Ovary (tissue), 3 donors: Measurements from ENCODE around the gene GGT6.
"Not testable (repeated sequence)": the region's sequence is repeated elsewhere in the genome, so short reads cannot be mapped to it uniquely, and the experiment has no call there.

Source experiments
- EP300 ChIP-seq: sonication (generic); formaldehyde crosslinking; IDR thresholded peaks from one replicate; pipeline ENCODE4 v1.6.1; 2017; ENCODE audit warnings: antibody characterized with exemption
- POLR2A ChIP-seq: fragments of 450-650 bp; IDR thresholded peaks from one replicate; pipeline ENCODE4 v1.6.1; 2017; ENCODE audit warnings: antibody characterized with exemption, mild to moderate bottlenecking, moderate library complexity
- TF ChIP-seq, protein P1 (sequence below), 3 donors: fragments of 450-650 bp in 2 of 3; fragments of 200-600 bp in 1 of 3; IDR thresholded peaks; one replicate each; pipeline versions ENCODE4 v1.5.1 to v1.8.0; 2016 to 2022; ENCODE audit warnings: antibody characterized with exemption in 3 of 3, mild to moderate bottlenecking in 1 of 3
- donor health status: DM: no; HTN: no; CAD: no.

DNA sequence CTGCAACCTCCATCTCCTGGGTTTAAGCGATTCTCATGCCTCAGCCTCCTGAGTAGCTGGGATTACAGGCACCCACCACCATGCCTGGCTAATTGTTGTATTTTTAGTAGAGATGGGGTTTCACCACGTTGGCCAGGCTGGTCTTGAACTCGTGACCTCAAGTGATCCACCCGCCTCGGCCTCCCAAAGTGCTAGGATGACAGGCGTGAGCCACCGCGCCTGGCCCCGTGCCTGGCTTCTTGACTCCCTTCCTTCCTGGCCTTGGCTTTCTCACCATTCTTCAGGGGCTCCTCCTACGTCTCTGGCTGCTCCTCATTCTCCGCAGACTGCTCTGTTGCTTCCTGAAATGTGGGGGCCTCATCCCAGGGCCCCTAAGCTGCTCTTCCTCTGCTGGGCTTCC, 29.7 kb upstream of the GGT6 start:
- TF ChIP-seq, protein P1, sequence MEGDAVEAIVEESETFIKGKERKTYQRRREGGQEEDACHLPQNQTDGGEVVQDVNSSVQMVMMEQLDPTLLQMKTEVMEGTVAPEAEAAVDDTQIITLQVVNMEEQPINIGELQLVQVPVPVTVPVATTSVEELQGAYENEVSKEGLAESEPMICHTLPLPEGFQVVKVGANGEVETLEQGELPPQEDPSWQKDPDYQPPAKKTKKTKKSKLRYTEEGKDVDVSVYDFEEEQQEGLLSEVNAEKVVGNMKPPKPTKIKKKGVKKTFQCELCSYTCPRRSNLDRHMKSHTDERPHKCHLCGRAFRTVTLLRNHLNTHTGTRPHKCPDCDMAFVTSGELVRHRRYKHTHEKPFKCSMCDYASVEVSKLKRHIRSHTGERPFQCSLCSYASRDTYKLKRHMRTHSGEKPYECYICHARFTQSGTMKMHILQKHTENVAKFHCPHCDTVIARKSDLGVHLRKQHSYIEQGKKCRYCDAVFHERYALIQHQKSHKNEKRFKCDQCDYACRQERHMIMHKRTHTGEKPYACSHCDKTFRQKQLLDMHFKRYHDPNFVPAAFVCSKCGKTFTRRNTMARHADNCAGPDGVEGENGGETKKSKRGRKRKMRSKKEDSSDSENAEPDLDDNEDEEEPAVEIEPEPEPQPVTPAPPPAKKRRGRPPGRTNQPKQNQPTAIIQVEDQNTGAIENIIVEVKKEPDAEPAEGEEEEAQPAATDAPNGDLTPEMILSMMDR (IDR thresholded peaks at IDR 0.05) = not testable (repeated sequence)
- TF ChIP-seq EP300, POLR2A: not testable (repeated sequence)
